Activated CD4-positive, alpha-beta T cell treated with anti-CD3 and anti-CD28 coated beads, Interleukin-2, amount 50 U/mL, for 48 hours (primary cell): ENCODE results near the gene SFMBT1.
"Not testable (repeated sequence)": the region's sequence is repeated elsewhere in the genome, so short reads cannot be mapped to it uniquely, and the experiment has no call there.

Experiments
- DNase-seq, 2 experiments: peaks; one replicate each; pipeline ENCODE4 v3.0.0-alpha.2; 2020

Gene SFMBT1

DNA sequence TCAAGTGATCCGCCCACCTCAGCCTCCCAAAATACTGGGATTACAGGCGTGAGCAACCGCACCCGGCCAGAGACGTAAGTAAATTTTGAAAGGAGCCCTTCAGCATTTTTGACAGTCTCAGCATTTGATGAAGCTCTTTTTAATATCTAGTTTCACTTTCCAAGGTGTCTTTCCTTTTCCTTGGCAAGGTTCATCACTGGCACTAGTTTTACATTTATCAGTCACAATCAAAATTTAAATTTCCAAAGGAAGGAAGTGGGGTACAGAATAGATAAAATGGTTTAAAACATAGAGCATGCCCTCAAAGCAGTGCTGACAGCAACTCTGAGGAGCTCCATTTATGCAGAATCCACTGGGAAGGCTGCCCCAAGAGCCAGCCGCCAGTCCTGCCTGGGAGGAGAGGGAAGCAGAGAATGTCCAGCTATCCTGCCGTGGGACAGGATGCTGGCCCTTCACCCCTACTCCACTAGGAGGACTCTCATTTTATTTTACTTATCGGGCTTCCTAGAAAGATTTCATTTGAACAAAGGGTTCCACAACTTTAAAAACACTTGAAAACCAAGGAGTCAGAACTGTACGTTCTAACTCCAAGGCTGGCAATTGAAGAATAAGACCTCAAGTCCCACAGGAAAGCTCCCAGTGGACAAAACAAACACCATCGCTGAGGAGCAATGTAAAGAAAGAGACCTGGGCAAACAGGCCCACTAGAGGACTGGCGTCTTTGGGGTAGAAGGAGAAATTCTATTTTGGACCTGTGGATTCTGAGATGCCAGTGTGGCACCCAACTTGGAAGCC lies 9.9 kb downstream of the SFMBT1 start:
- no peak for DNase-seq

GRCh38 chr3:53035018-53035417 lies 10.9 kb downstream of the SFMBT1 start:
- DNase-seq, result not testable (repeated sequence)

GRCh38 chr3:53034411-53034810 lies 11.5 kb downstream of the SFMBT1 start:
- not testable (repeated sequence) for DNase-seq

GRCh38 chr3:53032609-53033008 lies 13.3 kb downstream of the SFMBT1 start:
- no peak for DNase-seq

- peak; percentile 40 to 57 for DNase-seq
These were observed 15.0 kb downstream of the SFMBT1 start for GRCh38 chr3:53030619-53031449.

GRCh38 chr3:53028641-53029040 lies 17.2 kb downstream of the SFMBT1 start:
- DNase-seq, result no peak

- no peak for DNase-seq
These were observed 18.5 kb downstream of the SFMBT1 start for GRCh38 chr3:53027254-53027844.

- DNase-seq, result no peak
These were observed 19.3 kb downstream of the SFMBT1 start for GRCh38 chr3:53026382-53027162.

- no peak for DNase-seq
These were observed 21.6 kb downstream of the SFMBT1 start for GRCh38 chr3:53024315-53024714.

- no peak for DNase-seq
These were observed 22.6 kb downstream of the SFMBT1 start for GRCh38 chr3:53023072-53023823.

GRCh38 chr3:53022647-53023046 lies 23.2 kb downstream of the SFMBT1 start:
- DNase-seq, result no peak

DNA sequence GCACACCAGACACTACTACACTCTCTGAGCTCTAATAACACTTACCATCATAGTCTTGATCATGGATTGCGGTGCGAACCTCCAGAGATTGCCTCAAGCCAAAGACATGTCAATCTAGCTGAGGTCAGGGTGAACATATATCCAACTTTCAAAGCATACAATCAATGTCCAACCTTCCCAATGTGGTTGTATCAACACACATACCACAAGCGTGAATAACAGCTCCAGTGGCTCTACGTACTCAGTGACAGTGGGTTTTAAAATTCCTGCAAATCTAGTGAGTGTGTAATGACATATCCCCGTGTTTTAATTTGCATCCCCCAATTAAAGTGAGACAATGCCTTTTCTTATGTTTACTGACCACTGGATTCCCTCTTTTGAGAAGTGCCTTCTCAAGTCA lies 29.6 kb downstream of the SFMBT1 start:
- no peak for DNase-seq

DNA sequence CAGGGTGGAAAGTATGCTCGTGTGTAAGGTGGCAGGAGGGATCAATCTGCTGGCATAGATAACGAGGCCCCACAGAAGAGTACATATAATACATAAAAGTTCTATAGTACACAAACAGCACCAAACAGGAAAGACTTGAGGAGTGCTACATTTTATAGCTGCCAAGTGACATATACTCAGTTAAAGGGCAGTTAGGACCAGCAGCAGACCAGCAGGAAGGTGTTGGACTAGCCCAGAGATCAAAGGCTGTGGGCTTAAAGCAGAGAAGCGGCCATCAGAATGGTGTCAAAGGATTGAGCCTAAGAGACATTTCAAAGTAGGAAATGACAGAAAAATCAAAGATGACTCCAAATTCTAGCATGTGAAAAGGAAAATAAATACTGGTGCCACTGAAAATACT lies 34.5 kb downstream of the SFMBT1 start:
- no peak for DNase-seq

DNA sequence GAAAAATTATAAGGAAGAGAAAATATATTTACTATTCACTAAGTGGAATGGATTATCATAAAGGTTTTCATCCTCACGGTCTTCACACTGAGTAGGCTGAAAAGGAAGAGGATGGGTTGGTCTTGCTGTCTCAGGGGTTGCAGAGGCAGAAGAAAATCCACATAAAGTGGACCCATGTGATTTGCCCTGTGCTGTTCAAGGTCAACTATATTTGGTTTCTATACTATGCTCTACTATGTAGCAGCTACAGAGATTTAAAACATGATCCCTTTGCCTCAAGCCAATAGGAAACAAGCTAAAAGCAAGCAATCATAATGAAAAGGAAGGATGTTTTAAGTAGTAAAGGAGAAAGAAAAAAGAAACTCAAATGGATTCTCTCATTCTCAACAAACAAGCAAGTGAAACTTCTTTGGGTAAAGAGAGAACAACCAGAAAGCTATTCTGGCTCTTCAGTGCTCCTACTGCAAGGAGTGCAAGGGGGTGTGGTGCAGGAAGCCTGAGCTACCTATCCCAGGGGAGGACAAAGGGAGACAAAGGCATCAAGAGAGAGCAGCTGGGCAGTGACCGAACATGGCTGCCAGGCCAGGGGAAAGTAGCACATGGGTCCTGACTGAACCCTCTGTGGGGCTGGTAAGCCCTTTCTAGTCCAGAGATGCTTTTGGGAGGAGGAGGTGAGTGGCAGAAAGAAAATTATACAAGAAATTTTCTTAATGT lies 35.9 kb downstream of the SFMBT1 start:
- DNase-seq, result no peak

DNA sequence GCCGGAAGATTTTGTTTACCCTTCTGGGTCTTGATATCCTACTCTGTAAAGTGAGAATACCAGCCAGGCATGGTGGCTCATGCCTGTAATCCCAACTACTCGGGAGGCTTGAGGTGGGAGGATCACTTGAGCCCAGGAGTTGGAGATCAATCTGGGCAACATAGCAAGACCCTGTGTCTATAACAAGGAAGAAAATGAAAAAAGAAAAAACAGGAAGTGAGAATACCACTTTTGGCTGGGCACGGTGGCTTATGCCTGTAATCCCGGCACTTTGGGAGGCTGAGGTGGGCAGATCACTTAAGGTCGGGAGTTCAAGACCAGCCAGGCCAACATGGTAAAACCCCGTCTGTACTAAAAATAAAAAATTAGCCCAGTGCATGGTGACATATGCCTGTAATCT lies 36.9 kb downstream of the SFMBT1 start:
- DNase-seq, result no peak

GRCh38 chr3:53005854-53006513 lies 39.9 kb downstream of the SFMBT1 start:
- no peak for DNase-seq

GRCh38 chr3:53005338-53005737 lies 40.5 kb downstream of the SFMBT1 start:
- no peak for DNase-seq

DNA sequence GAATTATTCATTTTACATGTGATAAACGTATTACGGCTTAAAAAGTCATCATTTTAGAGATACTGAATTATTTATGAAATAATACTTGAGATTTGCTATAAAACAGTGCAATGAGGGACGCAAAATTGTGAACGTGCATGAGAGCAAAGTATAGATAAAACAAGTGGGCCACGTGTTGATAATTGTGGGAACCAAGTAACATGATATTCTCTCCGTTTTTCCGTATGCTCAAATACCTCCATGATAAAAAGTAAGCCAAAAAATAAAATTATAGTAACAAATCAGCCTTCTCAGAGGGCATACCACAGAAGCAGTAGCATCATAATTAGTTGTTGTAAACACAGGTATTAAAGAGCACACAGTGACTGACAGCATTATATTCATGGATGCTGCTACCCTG lies 42.6 kb downstream of the SFMBT1 start:
- DNase-seq, result no peak

DNA sequence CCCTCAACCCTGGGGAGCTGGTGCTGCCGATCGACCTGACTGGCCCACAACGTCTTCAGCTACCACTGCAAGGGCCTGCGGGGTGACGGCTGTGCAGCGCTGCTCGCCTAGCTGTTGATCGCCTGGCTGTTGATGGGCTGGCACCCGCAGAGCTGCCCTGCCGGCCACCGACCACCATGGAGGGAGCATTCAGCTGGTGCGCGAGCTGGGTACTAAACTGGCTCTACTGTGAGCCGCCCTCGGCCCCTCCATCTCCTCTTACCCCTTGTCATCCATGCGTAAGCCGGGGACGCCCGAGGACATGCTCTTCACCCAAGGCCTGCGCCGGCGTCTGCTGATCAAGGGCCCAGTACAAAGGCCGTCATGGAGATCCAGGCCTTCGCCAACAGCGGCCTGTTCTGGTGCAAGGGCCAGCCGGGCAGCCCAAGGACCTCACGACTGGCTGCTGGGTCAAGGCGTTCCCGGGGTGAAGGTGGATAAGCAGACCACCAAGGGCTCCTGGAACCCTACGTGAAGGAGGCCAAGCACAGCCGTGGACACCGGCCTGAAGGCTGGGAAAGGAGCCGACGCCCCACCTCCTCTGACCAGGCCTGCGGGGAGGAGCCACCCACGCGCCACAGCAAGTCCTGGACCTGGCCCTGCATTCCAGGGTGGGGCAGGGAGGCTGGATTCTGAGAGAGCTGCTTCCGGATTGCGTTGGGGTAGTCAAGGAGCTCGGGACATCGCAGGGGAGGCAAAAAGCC lies 46.9 kb downstream of the SFMBT1 start:
- no peak for DNase-seq

GRCh38 chr3:52990637-52991036 lies 55.2 kb downstream of the SFMBT1 start:
- DNase-seq, result no peak
